GM12891 (cell line): ENCODE data around the gene ZDHHC7.
"Not testable (repeated sequence)": the region's sequence is repeated elsewhere in the genome, so short reads cannot be mapped to it uniquely, and the experiment has no call there.

Source experiments
- DNase-seq: peaks from one replicate; pipeline ENCODE4 v3.0.0; 2011; ENCODE audit warnings: low spot score; ENCODE audit not compliant: insufficient read length
- FAIRE-seq: peaks from 2 replicates; lab custom pipeline; 2011; peaks lifted over from hg19 to GRCh38; lab: Jason Lieb, UNC
- PAX5 ChIP-seq: IDR thresholded peaks from 2 replicates; pipeline ENCODE4 v1.6.1; 2011; ENCODE audit warnings: low read length, moderate library complexity, mild to moderate bottlenecking; ENCODE audit not compliant: insufficient read depth, severe bottlenecking
- POLR2A ChIP-seq: IDR thresholded peaks from 2 replicates; pipeline ENCODE4 v1.6.1; 2011; ENCODE audit warnings: low read depth, low read length, control low read depth
- POLR2AphosphoS5 ChIP-seq: IDR thresholded peaks from 2 replicates; pipeline ENCODE4 v1.6.1; 2011; ENCODE audit warnings: low read depth, low read length, control low read depth
- POU2F2 ChIP-seq: IDR thresholded peaks from 2 replicates; pipeline ENCODE4 v1.6.1; 2011; ENCODE audit warnings: low read depth, mild to moderate bottlenecking, control low read depth, low read length, moderate library complexity
- SPI1 ChIP-seq: IDR thresholded peaks from 2 replicates; pipeline ENCODE4 v1.6.1; 2011; ENCODE audit warnings: low read depth, low read length, control low read depth
- TAF1 ChIP-seq: IDR thresholded peaks from 2 replicates; pipeline ENCODE4 v1.6.1; 2011; ENCODE audit warnings: low read depth, low read length, control low read depth

Gene ZDHHC7

GRCh38 chr16:84941921-84942320 lies 69.4 kb downstream of the ZDHHC7 start:
- TF ChIP-seq POLR2A (no peak), TAF1 (no peak), POU2F2 (no peak), SPI1 (no peak), PAX5 (no peak), POLR2AphosphoS5 (no peak)
- DNase-seq (no peak), FAIRE-seq (no peak)

- FAIRE-seq (no peak), DNase-seq (no peak)
- TF ChIP-seq POU2F2 (no peak), PAX5 (no peak), POLR2AphosphoS5 (no peak), TAF1 (no peak)
Measured at GRCh38 chr16:84940670-84941551, 70.4 kb downstream of the ZDHHC7 start.

DNA sequence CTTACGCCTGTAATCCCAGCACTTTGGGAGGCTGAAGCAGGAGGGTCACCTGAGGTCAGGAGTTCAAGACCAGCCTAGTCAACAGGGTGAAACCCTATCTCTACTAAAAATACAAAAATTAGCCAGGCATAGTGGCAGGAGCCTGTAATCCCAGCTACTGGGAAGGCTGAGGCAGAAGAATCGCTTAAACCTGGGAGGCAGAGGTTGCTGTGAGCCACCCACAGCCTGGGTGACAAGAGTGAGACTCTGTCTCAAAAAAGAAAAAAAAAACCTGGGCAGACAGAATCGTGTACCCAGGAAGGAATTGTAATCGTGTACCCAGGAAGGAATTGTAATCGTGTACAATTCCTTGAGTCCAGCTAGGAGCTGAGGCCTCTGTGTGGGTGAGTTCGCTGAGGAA lies 72.7 kb downstream of the ZDHHC7 start:
- not testable (repeated sequence) for FAIRE-seq, DNase-seq

- TF ChIP-seq POLR2A (no peak), SPI1 (no peak), POLR2AphosphoS5 (no peak), PAX5 (no peak), POU2F2 (no peak), TAF1 (no peak)
- DNase-seq (no peak), FAIRE-seq (no peak)
Measured at GRCh38 chr16:84937196-84938005, 73.9 kb downstream of the ZDHHC7 start.

- FAIRE-seq (no peak), DNase-seq (no peak)
- no peak for TF ChIP-seq SPI1
- TF ChIP-seq POLR2A, result no peak
- TF ChIP-seq PAX5, result no peak
- no peak for TF ChIP-seq POLR2AphosphoS5
- TF ChIP-seq TAF1, result no peak
Measured at GRCh38 chr16:84933774-84934631, 77.3 kb downstream of the ZDHHC7 start.

GRCh38 chr16:84932681-84933080 lies 78.7 kb downstream of the ZDHHC7 start:
- DNase-seq, result no peak
- TF ChIP-seq POLR2AphosphoS5, result no peak
- no peak for FAIRE-seq

DNA sequence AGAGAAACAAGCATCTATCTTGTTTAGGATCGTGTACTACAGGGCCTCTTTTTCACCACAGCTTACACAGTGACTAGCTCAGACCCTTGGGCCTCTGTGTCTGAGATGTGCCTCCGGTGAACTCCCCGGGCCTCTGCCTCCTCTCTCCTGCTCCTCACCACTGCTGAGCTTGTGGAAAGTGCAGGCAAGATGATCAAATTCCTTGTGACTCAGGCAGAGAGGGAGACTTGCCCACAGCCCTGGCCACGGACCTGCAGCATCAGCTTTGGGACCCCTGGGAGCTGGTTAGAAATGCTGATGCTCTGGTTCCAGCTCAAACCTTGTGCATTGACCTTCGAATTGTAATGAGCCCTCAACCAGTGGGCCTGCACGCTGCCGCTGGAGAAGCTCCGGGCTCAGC lies 79.8 kb downstream of the ZDHHC7 start:
- TF ChIP-seq PAX5 (no peak), POLR2AphosphoS5 (no peak), TAF1 (no peak), POU2F2 (no peak), SPI1 (no peak), POLR2A (no peak)
- FAIRE-seq (no peak), DNase-seq (no peak)

- DNase-seq (no peak), FAIRE-seq (no peak)
- no peak for TF ChIP-seq POLR2A
- TF ChIP-seq TAF1, result no peak
- TF ChIP-seq SPI1, result no peak
Measured at GRCh38 chr16:84931107-84931494, 80.2 kb downstream of the ZDHHC7 start.

DNA sequence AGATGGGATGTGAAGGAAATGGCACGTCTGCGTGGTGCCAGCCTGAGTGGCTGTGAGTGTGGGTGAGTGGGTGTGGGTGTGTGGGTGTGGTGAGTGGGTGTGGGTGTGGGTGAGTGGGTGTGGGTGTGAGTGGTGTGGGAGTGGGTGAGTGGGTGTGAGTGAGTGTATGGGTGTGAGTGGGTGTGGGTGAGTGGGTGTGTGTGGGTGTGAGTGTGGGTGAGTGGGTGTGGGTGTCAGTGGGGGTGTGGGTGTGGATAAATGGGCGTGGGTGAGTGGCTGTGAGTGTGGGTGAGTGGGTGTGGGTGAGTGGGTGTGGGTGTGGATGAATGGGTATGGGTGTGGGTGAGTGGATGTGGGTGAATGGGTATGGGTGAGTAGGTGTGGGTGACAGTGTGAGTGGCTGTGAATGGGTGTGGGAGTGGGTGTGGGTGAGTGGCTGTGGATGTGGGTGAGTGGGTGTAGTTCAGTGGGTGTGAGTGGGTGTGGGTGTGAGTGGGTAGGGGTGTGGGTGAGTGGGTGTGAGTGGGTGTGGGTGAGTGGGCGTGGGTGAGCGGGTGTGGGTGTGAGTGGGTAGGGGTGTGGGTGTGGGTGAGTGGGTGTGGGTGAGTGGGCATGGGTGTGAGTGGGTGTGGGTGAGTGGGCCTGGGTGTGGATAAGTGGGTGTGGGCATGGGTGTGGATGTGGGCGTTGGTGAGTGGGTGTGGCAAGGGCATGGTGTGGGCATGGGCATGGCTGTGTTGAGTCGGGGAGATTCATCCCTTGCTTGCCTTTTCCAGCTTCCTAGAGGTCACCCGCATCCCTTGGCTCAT lies 80.8 kb downstream of the ZDHHC7 start:
- DNase-seq (no peak), FAIRE-seq (peak; percentile 67)
- TF ChIP-seq PAX5 (no peak), POU2F2 (no peak), POLR2A (no peak), SPI1 (no peak), TAF1 (no peak), POLR2AphosphoS5 (no peak)
